GM12878 (cell line): ENCODE measurements around the gene CSNK1G1. TPM values are rescaled to one million over a fixed set of nuclear protein-coding genes. Genes with fewer than 3 reads are reported as not detected.

Experiments used
- ATAC-seq: fragments of 200-7000 bp; cut with Tn5 transposase; 3 replicates; pipeline ENCODE4 v1.9.1; 2020; ENCODE audit warnings: mild to moderate bottlenecking, moderate library complexity
- BruUV-seq: library from RNA; stranded (reverse); fragments of 400-500 nt; replicated peaks from 2 replicates; lab custom pipeline; 2021; lab: Mats Ljungman, UMichigan
- CTCF ChIA-PET: fragments of 300-600 bp; sonication (Branson Sonifier 250); formaldehyde crosslinking; extraction: SDS; loops from one replicate; lab custom pipeline; 2021; ENCODE audit warnings: inconsistent platforms; lab: Yijun Ruan, JAX
- POLR2A ChIA-PET: fragments of 350-600 bp; formaldehyde crosslinking; extraction: SDS; loops from one replicate; lab custom pipeline; 2021; ENCODE audit warnings: inconsistent platforms; lab: Charles Lee
- RAD21 ChIA-PET: fragments of 300-600 bp; sonication (Branson Sonifier 250); formaldehyde crosslinking; loops from one replicate; lab custom pipeline; 2023; ENCODE audit warnings: antibody characterized with exemption; ENCODE audit not compliant: unreplicated experiment; lab: Charles Lee
- SMC1A ChIA-PET: fragments of 300-600 bp; sonication (Branson Sonifier 250); formaldehyde crosslinking; loops from one replicate; lab custom pipeline; 2023; ENCODE audit not compliant: unreplicated experiment, uncharacterized antibody; lab: Charles Lee
- DNase-seq: peaks from one replicate; pipeline ENCODE4 v3.0.0-alpha.2; 2011; ENCODE audit warnings: low read depth, low spot score
- FAIRE-seq: peaks from 3 replicates; lab custom pipeline; 2011; peaks lifted over from hg19 to GRCh38; lab: Jason Lieb, UNC
- H2AFZ ChIP-seq: 2 replicates; pipeline ENCODE4 v1.6.0; 2011; ENCODE audit warnings: low read depth, low read length, control low read depth; ENCODE audit not compliant: control insufficient read depth
- H3K27ac ChIP-seq: 2 replicates; pipeline ENCODE4 v1.5.1; 2011; ENCODE audit warnings: control low read depth; ENCODE audit not compliant: control insufficient read depth, insufficient read depth
- H3K27me3 ChIP-seq, 2 experiments: replicated peaks in 1 of 2; 2 replicates each; pipeline versions ENCODE4 v1.6.0 to v1.6.1; 2011; ENCODE audit warnings: low read length in 1 of 2; ENCODE audit not compliant: control insufficient read depth in 2 of 2, insufficient read depth in 2 of 2
- H3K36me3 ChIP-seq, 2 experiments: 2 replicates each; pipeline ENCODE4 v1.5.1; 2011; ENCODE audit warnings: low read length in 1 of 2; ENCODE audit not compliant: control insufficient read depth in 2 of 2, insufficient read depth in 2 of 2
- H3K4me1 ChIP-seq: 2 replicates; pipeline ENCODE4 v1.6.1; 2011; ENCODE audit warnings: mild to moderate bottlenecking, low read length, moderate library complexity, mixed read lengths; ENCODE audit not compliant: control insufficient read depth, insufficient read depth
- H3K4me2 ChIP-seq: 2 replicates; pipeline ENCODE4 v1.6.0; 2011; ENCODE audit warnings: control low read depth; ENCODE audit not compliant: control insufficient read depth, insufficient read depth
- H3K4me3 ChIP-seq: fragments of 200-600 bp; sonication (generic); 2 replicates; pipeline ENCODE4 v1.5.1; 2016
- H3K79me2 ChIP-seq: 2 replicates; pipeline ENCODE4 v1.6.0; 2011; ENCODE audit warnings: low read length; ENCODE audit not compliant: control insufficient read depth, insufficient read depth
- H3K9ac ChIP-seq: 2 replicates; pipeline ENCODE4 v1.8.0; 2011; ENCODE audit warnings: low read length, control low read depth, mixed read lengths; ENCODE audit not compliant: control insufficient read depth, insufficient read depth
- H3K9me3 ChIP-seq: replicated peaks from 3 replicates; pipeline ENCODE4 v1.5.1; 2011; ENCODE audit warnings: mild to moderate bottlenecking, low read length; ENCODE audit not compliant: control insufficient read depth, insufficient read depth
- H4K20me1 ChIP-seq: 2 replicates; pipeline ENCODE4 v1.6.0; 2011; ENCODE audit not compliant: control insufficient read depth, insufficient read depth
- BACH1 ChIP-seq: fragments of 450-650 bp; IDR thresholded peaks from 2 replicates; pipeline ENCODE4 v1.6.1; 2017; ENCODE audit warnings: mild to moderate bottlenecking, borderline replicate concordance
- FOXK2 ChIP-seq: fragments of 450-650 bp; IDR thresholded peaks from 2 replicates; pipeline ENCODE4 v1.6.1; 2017; ENCODE audit warnings: mild to moderate bottlenecking, moderate library complexity
- JUNB ChIP-seq: IDR thresholded peaks from 2 replicates; pipeline ENCODE4 v1.6.1; 2016; ENCODE audit warnings: antibody characterized with exemption, mild to moderate bottlenecking
- KDM1A ChIP-seq: fragments of 200-600 bp; sonication (generic); IDR thresholded peaks from 2 replicates; pipeline ENCODE4 v1.6.1; 2016; ENCODE audit warnings: borderline replicate concordance
- KLF5 ChIP-seq: fragments of 450-650 bp; IDR thresholded peaks from 2 replicates; pipeline ENCODE4 v1.6.1; 2014; ENCODE audit warnings: mild to moderate bottlenecking; ENCODE audit not compliant: partially characterized antibody
- NFYB ChIP-seq: IDR thresholded peaks from 2 replicates; pipeline ENCODE4 v1.6.1; 2011; ENCODE audit warnings: low read depth, mild to moderate bottlenecking, low read length, improper control_type of control experiment, moderate library complexity; ENCODE audit not compliant: insufficient read depth
- PML ChIP-seq: IDR thresholded peaks from 2 replicates; pipeline ENCODE4 v1.6.1; 2012; ENCODE audit warnings: low read length, inconsistent platforms
- SMARCA5 ChIP-seq: fragments of 450-650 bp; IDR thresholded peaks from 2 replicates; pipeline ENCODE4 v1.6.1; 2017; ENCODE audit warnings: mild to moderate bottlenecking
- SUZ12 ChIP-seq: fragments of 200-600 bp; sonication (generic); IDR thresholded peaks from one replicate; pipeline ENCODE4 v1.6.1; 2018; ENCODE audit warnings: antibody characterized with exemption, mild to moderate bottlenecking; ENCODE audit not compliant: unreplicated experiment
- WGBS: methylation state at CpG from one replicate; pipeline ENCODE4 v1.1.6; 2016; ENCODE audit warnings: low lambda C conversion rate; ENCODE audit not compliant: insufficient replicate concordance, insufficient coverage; ENCODE audit errors: missing lambda C conversion rate; 5-methylcytosine and 5-hydroxymethylcytosine counted together
- in situ Hi-C: fragments of 300-500 bp; cut with MboI; formaldehyde crosslinking; loops from 9 replicates; pipeline ENCODE4 v1.14.3; 2018; ENCODE audit warnings: mixed read lengths
- intact Hi-C: fragments of 100-400 bp; cut with micrococcal nuclease; formaldehyde crosslinking; loops from one replicate; pipeline ENCODE4 v1.14.2; 2022; ENCODE audit not compliant: unreplicated experiment
- polyA plus RNA-seq, 11 experiments: library from polyadenylated mRNA; depleted of rRNA in 4 of 11; unstranded in 6 of 11; stranded (reverse) in 5 of 11; fragments of >200 nt; fragmentation: Nextera tagmentation in 4 of 11; fragmentation: Illumina TruSeq in 1 of 11; extraction: Ambion mirVana in 4 of 11; extraction: Trizol in 1 of 11; gene quantifications; 1 replicate in 1 of 11; 2 replicates in 10 of 11; pipeline versions ENCODE4 v1.2.1 to v1.2.3, GENCODE V29; 2011 to 2016; ENCODE audit warnings: inconsistent platforms in 2 of 11, missing spikeins in 2 of 11, low read depth in 1 of 11
- total RNA-seq, 4 experiments: library from RNA; depleted of rRNA in 3 of 4; stranded (reverse); fragments of >200 nt in 3 of 4; fragmentation: Illumina TruSeq in 1 of 4; extraction: Trizol in 1 of 4; gene quantifications; 2 replicates each; pipeline versions ENCODE4 v1.2.1 to v1.2.3, GENCODE V29; 2013 to 2021
- TF ChIP-seq, protein P1 (sequence below): fragments of 150-350 bp; IDR thresholded peaks from 2 replicates; pipeline ENCODE4 v1.6.1; 2014; ENCODE audit warnings: mild to moderate bottlenecking, low read depth, low read length
- TF ChIP-seq, protein P2 (sequence below): fragments of 450-650 bp; IDR thresholded peaks from 2 replicates; pipeline ENCODE4 v1.6.1; 2017; ENCODE audit warnings: borderline replicate concordance
- TF ChIP-seq, protein P3 (sequence below): IDR thresholded peaks from 2 replicates; pipeline ENCODE4 v1.6.1; 2012; ENCODE audit warnings: low read depth, low read length, improper control_type of control experiment
- TF ChIP-seq, protein P4 (sequence below): fragments of 450-650 bp; formaldehyde crosslinking; IDR thresholded peaks from 2 replicates; pipeline ENCODE4 v1.4.0; 2022; ENCODE audit warnings: mild to moderate bottlenecking, moderate library complexity

Gene CSNK1G1
- total and polyA plus RNA-seq, 10 of the 15 experiments (the other 5 are each of a cell fraction or from before 2014, with no cell fraction given): 6.1 to 23.4 (median 15.3) TPM

DNA sequence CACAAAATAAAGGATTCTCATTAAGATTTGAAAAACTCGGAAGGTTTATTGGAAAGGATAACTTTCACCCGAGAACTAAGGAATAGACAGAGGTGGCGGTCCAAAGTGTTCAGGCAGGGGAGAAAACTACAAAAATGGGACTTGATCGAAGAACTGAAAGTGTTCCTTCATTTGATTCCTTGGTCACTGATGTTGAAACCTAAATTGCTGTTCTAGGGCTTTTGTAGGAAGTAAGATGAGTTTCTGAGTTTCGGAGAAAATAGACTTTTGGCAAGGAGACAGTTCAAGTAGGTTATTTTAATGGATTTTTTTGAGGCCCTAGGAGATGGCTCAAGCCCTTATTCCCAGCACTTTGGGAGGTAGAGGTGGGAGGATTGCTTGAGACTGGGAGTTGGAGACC, 33.1 kb upstream of the CSNK1G1 start:
- FAIRE-seq (no peak), ATAC-seq (no peak), DNase-seq (no peak)
- Histone ChIP-seq H4K20me1 (no peaks in the 10 kb centered on the region), H3K4me3 (peak overlapping the region; percentile 92; the same call in 1 of the 2 replicates), H3K9ac (no peak overlapping the region), H3K27me3 (no peaks in the 10 kb centered on the region), H3K79me2 (peaks cover 15% of the 10 kb centered on the region), H3K27ac (no peak overlapping the region), H3K9me3 (no peaks in the 10 kb centered on the region; the same call in 2 of the 3 replicates), H3K4me1 (no peaks in the 10 kb centered on the region), H3K36me3 (no peaks in the 10 kb centered on the region), H2AFZ (no peak overlapping the region), H3K4me2 (peak overlapping the region; percentile 77)
- WGBS: 93% methylated on average over 5 of the region's 5 CpGs
- BruUV-seq: no TSS peak
- ChIA-PET RAD21 (no interaction called here), SMC1A (no interaction called here), POLR2A (no interaction called here), CTCF (interaction anchor here (1.3 kb wide), 1 partner anchor 265 kb away, joined by 3 read pairs; no protein-coding TSS in a partner anchor)
- in situ Hi-C loops: no loop called here
- intact Hi-C loops: loop anchor here (5.0 to 10.0 kb wide), 3 partner anchors 73 to 294 kb away; partner anchors contain the start of genes CIAO2A, SNX1 and ZNF609
- no peak for TF ChIP-seq SMARCA5
- TF ChIP-seq FOXK2: no peak
- no peak for TF ChIP-seq JUNB
- no peak for TF ChIP-seq PML
- TF ChIP-seq KDM1A: no peak
- TF ChIP-seq, protein P1, sequence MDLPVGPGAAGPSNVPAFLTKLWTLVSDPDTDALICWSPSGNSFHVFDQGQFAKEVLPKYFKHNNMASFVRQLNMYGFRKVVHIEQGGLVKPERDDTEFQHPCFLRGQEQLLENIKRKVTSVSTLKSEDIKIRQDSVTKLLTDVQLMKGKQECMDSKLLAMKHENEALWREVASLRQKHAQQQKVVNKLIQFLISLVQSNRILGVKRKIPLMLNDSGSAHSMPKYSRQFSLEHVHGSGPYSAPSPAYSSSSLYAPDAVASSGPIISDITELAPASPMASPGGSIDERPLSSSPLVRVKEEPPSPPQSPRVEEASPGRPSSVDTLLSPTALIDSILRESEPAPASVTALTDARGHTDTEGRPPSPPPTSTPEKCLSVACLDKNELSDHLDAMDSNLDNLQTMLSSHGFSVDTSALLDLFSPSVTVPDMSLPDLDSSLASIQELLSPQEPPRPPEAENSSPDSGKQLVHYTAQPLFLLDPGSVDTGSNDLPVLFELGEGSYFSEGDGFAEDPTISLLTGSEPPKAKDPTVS: no peak
- no peak for TF ChIP-seq KLF5
- TF ChIP-seq NFYB: no peak
- TF ChIP-seq BACH1: no peak
- TF ChIP-seq, protein P2, sequence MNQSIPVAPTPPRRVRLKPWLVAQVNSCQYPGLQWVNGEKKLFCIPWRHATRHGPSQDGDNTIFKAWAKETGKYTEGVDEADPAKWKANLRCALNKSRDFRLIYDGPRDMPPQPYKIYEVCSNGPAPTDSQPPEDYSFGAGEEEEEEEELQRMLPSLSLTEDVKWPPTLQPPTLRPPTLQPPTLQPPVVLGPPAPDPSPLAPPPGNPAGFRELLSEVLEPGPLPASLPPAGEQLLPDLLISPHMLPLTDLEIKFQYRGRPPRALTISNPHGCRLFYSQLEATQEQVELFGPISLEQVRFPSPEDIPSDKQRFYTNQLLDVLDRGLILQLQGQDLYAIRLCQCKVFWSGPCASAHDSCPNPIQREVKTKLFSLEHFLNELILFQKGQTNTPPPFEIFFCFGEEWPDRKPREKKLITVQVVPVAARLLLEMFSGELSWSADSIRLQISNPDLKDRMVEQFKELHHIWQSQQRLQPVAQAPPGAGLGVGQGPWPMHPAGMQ: no peak
- TF ChIP-seq, protein P3, sequence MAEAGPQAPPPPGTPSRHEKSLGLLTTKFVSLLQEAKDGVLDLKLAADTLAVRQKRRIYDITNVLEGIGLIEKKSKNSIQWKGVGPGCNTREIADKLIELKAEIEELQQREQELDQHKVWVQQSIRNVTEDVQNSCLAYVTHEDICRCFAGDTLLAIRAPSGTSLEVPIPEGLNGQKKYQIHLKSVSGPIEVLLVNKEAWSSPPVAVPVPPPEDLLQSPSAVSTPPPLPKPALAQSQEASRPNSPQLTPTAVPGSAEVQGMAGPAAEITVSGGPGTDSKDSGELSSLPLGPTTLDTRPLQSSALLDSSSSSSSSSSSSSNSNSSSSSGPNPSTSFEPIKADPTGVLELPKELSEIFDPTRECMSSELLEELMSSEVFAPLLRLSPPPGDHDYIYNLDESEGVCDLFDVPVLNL: no peak
- no peak for TF ChIP-seq SUZ12
- TF ChIP-seq, protein P4, sequence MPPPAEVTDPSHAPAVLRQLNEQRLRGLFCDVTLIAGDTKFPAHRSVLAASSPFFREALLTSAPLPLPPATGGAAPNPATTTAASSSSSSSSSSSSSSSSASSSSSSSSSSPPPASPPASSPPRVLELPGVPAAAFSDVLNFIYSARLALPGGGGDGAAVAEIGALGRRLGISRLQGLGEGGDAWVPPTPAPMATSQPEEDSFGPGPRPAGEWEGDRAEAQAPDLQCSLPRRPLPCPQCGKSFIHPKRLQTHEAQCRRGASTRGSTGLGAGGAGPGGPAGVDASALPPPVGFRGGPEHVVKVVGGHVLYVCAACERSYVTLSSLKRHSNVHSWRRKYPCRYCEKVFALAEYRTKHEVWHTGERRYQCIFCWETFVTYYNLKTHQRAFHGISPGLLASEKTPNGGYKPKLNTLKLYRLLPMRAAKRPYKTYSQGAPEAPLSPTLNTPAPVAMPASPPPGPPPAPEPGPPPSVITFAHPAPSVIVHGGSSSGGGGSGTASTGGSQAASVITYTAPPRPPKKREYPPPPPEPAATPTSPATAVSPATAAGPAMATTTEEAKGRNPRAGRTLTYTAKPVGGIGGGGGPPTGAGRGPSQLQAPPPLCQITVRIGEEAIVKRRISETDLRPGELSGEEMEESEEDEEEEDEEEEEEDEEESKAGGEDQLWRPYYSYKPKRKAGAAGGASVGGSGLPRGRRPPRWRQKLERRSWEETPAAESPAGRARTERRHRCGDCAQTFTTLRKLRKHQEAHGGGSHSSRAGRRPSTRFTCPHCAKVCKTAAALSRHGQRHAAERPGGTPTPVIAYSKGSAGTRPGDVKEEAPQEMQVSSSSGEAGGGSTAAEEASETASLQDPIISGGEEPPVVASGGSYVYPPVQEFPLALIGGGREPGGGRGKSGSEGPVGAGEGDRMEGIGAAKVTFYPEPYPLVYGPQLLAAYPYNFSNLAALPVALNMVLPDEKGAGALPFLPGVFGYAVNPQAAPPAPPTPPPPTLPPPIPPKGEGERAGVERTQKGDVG (CRISPR knock-in tag): no peak
